Mucosa of descending colon (tissue), 3 donors: ENCODE measurements around the gene HDAC9. TPM values are rescaled to one million over a fixed set of nuclear protein-coding genes. Genes with fewer than 3 reads are reported as not detected.

Source experiments
- ATAC-seq: fragments of 200-7000 bp; cut with Tn5 transposase; one replicate; pipeline ENCODE4 v1.9.1; 2020; ENCODE audit warnings: mild to moderate bottlenecking, moderate library complexity
- DNase-seq, 3 donors: peaks; one replicate each; pipeline ENCODE4 v3.0.0-alpha.2; 2020
- H3K36me3 ChIP-seq: fragments of 200-600 bp; one replicate; pipeline ENCODE4 v1.8.0; 2021; ENCODE audit warnings: low read depth, mild to moderate bottlenecking
- H3K4me1 ChIP-seq: fragments of 200-600 bp; one replicate; pipeline ENCODE4 v1.8.0; 2021; ENCODE audit warnings: low read depth, mild to moderate bottlenecking
- H3K4me3 ChIP-seq: fragments of 200-600 bp; one replicate; pipeline ENCODE4 v1.8.0; 2021; ENCODE audit warnings: mild to moderate bottlenecking
- H3K9me3 ChIP-seq: fragments of 200-600 bp; one replicate; pipeline ENCODE4 v1.8.0; 2021; ENCODE audit warnings: mild to moderate bottlenecking
- CTCF ChIP-seq: fragments of 200-600 bp; IDR thresholded peaks from one replicate; pipeline ENCODE4 v1.8.0; 2022; ENCODE audit warnings: antibody characterized with exemption, mild to moderate bottlenecking
- intact Hi-C, 2 donors: fragments of 100-400 bp; cut with DNase I in 1 of 2; cut with micrococcal nuclease in 1 of 2; formaldehyde crosslinking; loops; one replicate each; pipeline versions ENCODE4 v1.11.0 to v1.11.1; 2022; cut with DNase I, micrococcal nuclease
- total RNA-seq, 3 donors: library from RNA; stranded (reverse); fragmentation: NEBNext Ultra II Directional in 2 of 3; extraction: Animal tissue kit (Norgen Biotek cat#: 25700) in 2 of 3; gene quantifications; one replicate each; pipeline versions ENCODE4 v1.2.1 to v1.2.4, GENCODE V29; 2021 to 2023
- donor health status: DM: no; HTN: no; CAD: no; lungs with moderate emphysema.
- donor health status: DM: no; HTN: no; CAD: no.
- donor health status: DM: no; HTN: yes; CAD: no.

The HDAC9 gene
- total RNA-seq, 3 donors from 2014 or later: 16.0 to 20.4 (median 17.5) TPM

- ATAC-seq: no peak
- Histone ChIP-seq H3K36me3 (no peaks in the 10 kb centered on the region), H3K4me3 (no peak overlapping the region), H3K9me3 (no peaks in the 10 kb centered on the region), H3K4me1 (peaks cover 4% of the 10 kb centered on the region)
- intact Hi-C loops: no loop called here
- TF ChIP-seq CTCF: no peak
- no peak for DNase-seq
These were observed 4.0 kb downstream of the HDAC9 start for GRCh38 chr7:18499407-18500177.

DNA sequence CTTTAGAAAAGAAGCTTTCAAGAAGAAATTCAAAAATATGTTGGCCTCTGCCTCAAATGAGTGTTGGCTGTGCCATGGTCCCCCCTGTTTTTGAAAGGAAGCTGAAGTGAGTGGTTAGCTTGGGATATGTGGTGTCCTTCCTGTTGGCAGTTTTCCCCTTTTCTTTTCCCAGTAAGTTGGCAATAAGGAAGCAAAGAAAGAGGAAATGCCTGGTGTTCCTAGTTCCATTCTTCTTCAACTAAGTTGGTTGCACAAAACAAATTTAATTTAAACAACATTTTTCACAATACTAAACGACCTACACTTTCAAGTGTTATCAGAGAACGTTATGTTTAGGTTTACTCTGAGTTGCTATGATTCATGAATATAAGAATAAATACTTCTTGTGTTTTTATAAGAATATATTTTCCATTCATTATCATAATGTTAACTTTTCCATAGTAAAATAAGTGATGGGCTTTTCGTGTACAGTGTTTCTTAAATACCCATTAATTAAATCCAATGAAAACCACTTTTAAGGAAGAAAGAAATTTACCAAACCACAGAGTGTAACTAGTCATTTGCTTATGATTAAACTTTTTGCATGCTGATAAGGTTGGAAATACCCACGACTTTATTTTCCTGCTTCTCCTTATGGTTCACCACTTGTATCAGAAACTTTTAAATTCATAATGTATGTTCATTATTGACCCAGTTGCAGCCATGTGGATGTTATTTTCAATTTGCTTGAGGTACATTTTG is 7.7 kb downstream of the HDAC9 start:
- H3K9me3 ChIP-seq: no peaks in the 10 kb centered on the region
- H3K4me1 ChIP-seq: peaks cover 4% of the 10 kb centered on the region
- TF ChIP-seq CTCF: no peak
- ATAC-seq (peak; percentile 64), DNase-seq (no peak)
- H3K4me3 ChIP-seq: no peak overlapping the region
- intact Hi-C loops: no loop called here
- H3K36me3 ChIP-seq: no peaks in the 10 kb centered on the region

- H3K36me3 ChIP-seq: no peaks in the 10 kb centered on the region
- H3K4me1 ChIP-seq: peaks cover 4% of the 10 kb centered on the region
- no peaks in the 10 kb centered on the region for H3K9me3 ChIP-seq
- TF ChIP-seq CTCF: no peak
- DNase-seq: no peak
- ATAC-seq: no peak
- intact Hi-C loops: no loop called here
- no peak overlapping the region for H3K4me3 ChIP-seq
These were observed 9.4 kb downstream of the HDAC9 start for GRCh38 chr7:18504965-18505364.

GRCh38 chr7:18505870-18506460 is 10.4 kb downstream of the HDAC9 start:
- TF ChIP-seq CTCF: no peak
- H3K9me3 ChIP-seq: no peaks in the 10 kb centered on the region
- no peak for ATAC-seq
- H3K4me3 ChIP-seq: no peak overlapping the region
- H3K36me3 ChIP-seq: no peaks in the 10 kb centered on the region
- intact Hi-C loops: no loop called here
- H3K4me1 ChIP-seq: peaks cover 4% of the 10 kb centered on the region
- DNase-seq: no peak

DNA sequence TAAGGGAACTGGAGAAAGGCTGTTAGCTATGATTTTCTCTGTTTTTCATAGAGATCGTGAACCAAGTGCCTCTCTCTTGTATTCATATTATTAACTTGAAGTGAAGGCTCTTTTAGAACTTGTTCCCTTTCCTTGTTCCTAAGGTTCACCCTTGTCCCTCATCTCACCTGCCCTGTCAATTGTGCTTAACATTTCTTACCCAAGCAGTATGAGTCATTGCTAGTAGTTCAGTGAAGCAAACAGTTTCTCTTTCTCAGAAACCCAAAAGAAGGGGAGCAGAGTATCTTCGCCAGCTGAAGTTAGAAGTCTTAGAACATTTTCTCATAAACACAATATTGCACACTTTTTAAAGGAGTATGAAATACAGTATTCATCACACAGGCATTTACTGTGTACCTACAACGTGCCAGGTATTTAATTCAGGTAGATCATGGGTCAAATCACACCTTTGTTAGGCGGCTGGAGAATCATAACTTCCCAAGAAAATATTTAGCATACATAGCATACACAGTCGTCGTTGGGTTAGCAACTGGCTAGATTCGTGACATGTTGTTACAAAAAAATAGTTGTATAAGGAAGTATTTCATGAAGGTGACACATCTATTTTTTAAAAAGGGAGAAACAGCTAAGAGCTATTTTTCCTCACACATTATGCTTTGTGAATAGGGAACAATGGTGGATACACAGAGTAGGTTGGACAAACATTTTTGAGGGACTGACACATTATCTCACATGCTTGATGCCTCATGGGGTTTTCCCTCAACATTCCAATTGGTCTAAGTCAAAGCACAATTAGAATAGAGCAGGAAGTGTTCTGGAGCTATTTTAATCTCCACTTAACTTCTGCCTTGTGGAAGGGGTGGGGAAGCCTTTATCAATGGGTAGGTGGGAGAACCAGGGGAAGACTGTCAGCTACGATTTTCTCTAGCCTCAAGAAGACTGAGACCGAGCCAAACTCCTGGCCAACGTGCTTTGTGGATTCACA is 13.2 kb downstream of the HDAC9 start:
- Histone ChIP-seq H3K4me1 (no peaks in the 10 kb centered on the region), H3K4me3 (no peak overlapping the region), H3K9me3 (no peaks in the 10 kb centered on the region), H3K36me3 (no peaks in the 10 kb centered on the region)
- intact Hi-C loops: no loop called here
- ATAC-seq (peak; percentile 93), DNase-seq (peak in 1 of 3 donors; percentile 27)
- TF ChIP-seq CTCF: no peak
